ENCODE measurements around the gene SLC27A5. TPM values are rescaled to one million over a fixed set of nuclear protein-coding genes. Genes with fewer than 3 reads are reported as not detected.

SLC27A5 gene
- total RNA-seq, 1 experiment from 2014 or later: 8.4 TPM

GRCh38 chr19:58483776-58484175 lies 28.0 kb downstream of the SLC27A5 start:
- TF ChIP-seq EZH2 (IDR thresholded peaks at IDR 0.05; ENCODE audit: low read depth): no peak
- TF ChIP-seq CTCF (conservative IDR thresholded peaks at IDR 0.05): no peak
- no TSS peak for BruUV-seq (replicated peaks)
- no peak overlapping the region for H2AFZ ChIP-seq
- no peak for DNase-seq
- no peaks in the 10 kb centered on the region for H3K27me3 ChIP-seq (ENCODE audit: insufficient read depth, low read depth)
- no peaks in the 10 kb centered on the region for H3K36me3 ChIP-seq (ENCODE audit: low read depth)
- ChIA-PET CTCF (no interaction called here), POLR2A (ENCODE audit: unreplicated experiment) (no interaction called here)
- no peaks in the 10 kb centered on the region for H4K20me1 ChIP-seq (ENCODE audit: insufficient read depth)
- no peaks in the 10 kb centered on the region for H3K9me2 ChIP-seq (ENCODE audit: insufficient read depth)
- H3K4me3 ChIP-seq: no peak overlapping the region
- no peaks in the 10 kb centered on the region for H3F3A ChIP-seq (ENCODE audit: insufficient read depth, low read depth)
- no peaks in the 10 kb centered on the region for H3K79me2 ChIP-seq (ENCODE audit: low read depth)
- no peaks in the 10 kb centered on the region for H3K9me3 ChIP-seq (ENCODE audit: insufficient read depth, low read depth)
- no peak overlapping the region for H3K4me2 ChIP-seq
- intact Hi-C loops (cut with micrococcal nuclease; ENCODE audit: unreplicated experiment): no loop called here
- H3K27ac ChIP-seq: no peak overlapping the region
- H3K4me1 ChIP-seq (replicated peaks; ENCODE audit: insufficient read depth): peaks cover 5% of the 10 kb centered on the region; the same call in 1 of the 2 replicates

GRCh38 chr19:58482372-58482771 lies 29.4 kb downstream of the SLC27A5 start:
- H3K79me2 ChIP-seq (ENCODE audit: low read depth): no peaks in the 10 kb centered on the region
- no peaks in the 10 kb centered on the region for H3K36me3 ChIP-seq (ENCODE audit: low read depth)
- H3F3A ChIP-seq (ENCODE audit: insufficient read depth, low read depth): no peaks in the 10 kb centered on the region
- H3K9me3 ChIP-seq (ENCODE audit: insufficient read depth, low read depth): no peaks in the 10 kb centered on the region
- ChIA-PET POLR2A (ENCODE audit: unreplicated experiment) (no interaction called here), CTCF (no interaction called here)
- H3K4me3 ChIP-seq: no peak overlapping the region
- TF ChIP-seq EZH2 (IDR thresholded peaks at IDR 0.05; ENCODE audit: low read depth): no peak
- intact Hi-C loops (cut with micrococcal nuclease; ENCODE audit: unreplicated experiment): no loop called here
- no peak overlapping the region for H3K27ac ChIP-seq
- peaks cover 5% of the 10 kb centered on the region; the same call in 1 of the 2 replicates for H3K4me1 ChIP-seq (replicated peaks; ENCODE audit: insufficient read depth)
- H2AFZ ChIP-seq: no peak overlapping the region
- no peaks in the 10 kb centered on the region for H3K9me2 ChIP-seq (ENCODE audit: insufficient read depth)
- no peak overlapping the region for H3K4me2 ChIP-seq
- no TSS peak for BruUV-seq (replicated peaks)
- H4K20me1 ChIP-seq (ENCODE audit: insufficient read depth): no peaks in the 10 kb centered on the region
- DNase-seq: no peak
- H3K27me3 ChIP-seq (ENCODE audit: insufficient read depth, low read depth): no peaks in the 10 kb centered on the region

- H3K4me3 ChIP-seq: no peak overlapping the region
- peaks cover 12% of the 10 kb centered on the region; the same call in 1 of the 2 replicates for H3K4me1 ChIP-seq (replicated peaks; ENCODE audit: insufficient read depth)
- no peaks in the 10 kb centered on the region for H3F3A ChIP-seq (ENCODE audit: insufficient read depth, low read depth)
- no peaks in the 10 kb centered on the region for H3K79me2 ChIP-seq (ENCODE audit: low read depth)
- no peaks in the 10 kb centered on the region for H4K20me1 ChIP-seq (ENCODE audit: insufficient read depth)
- TF ChIP-seq CTCF (conservative IDR thresholded peaks at IDR 0.05) (no peak), EZH2 (IDR thresholded peaks at IDR 0.05; ENCODE audit: low read depth) (no peak)
- H3K27ac ChIP-seq: no peak overlapping the region
- ChIA-PET CTCF (no interaction called here), POLR2A (ENCODE audit: unreplicated experiment) (no interaction called here)
- H3K9me2 ChIP-seq (ENCODE audit: insufficient read depth): no peaks in the 10 kb centered on the region
- no TSS peak for BruUV-seq (replicated peaks)
- no peak overlapping the region for H3K4me2 ChIP-seq
- no peaks in the 10 kb centered on the region for H3K9me3 ChIP-seq (ENCODE audit: insufficient read depth, low read depth)
- no peak for DNase-seq
- H3K27me3 ChIP-seq (ENCODE audit: insufficient read depth, low read depth): no peaks in the 10 kb centered on the region
- intact Hi-C loops (cut with micrococcal nuclease; ENCODE audit: unreplicated experiment): no loop called here
- no peaks in the 10 kb centered on the region for H3K36me3 ChIP-seq (ENCODE audit: low read depth)
- no peak overlapping the region for H2AFZ ChIP-seq
Observed at GRCh38 chr19:58480831-58481230, 31.0 kb downstream of the SLC27A5 start.

- no peak for TF ChIP-seq CTCF (conservative IDR thresholded peaks at IDR 0.05)
- no peak for TF ChIP-seq EZH2 (IDR thresholded peaks at IDR 0.05; ENCODE audit: low read depth)
- H3K27me3 ChIP-seq (ENCODE audit: insufficient read depth, low read depth): no peaks in the 10 kb centered on the region
- peaks cover 12% of the 10 kb centered on the region; the same call in 1 of the 2 replicates for H3K4me1 ChIP-seq (replicated peaks; ENCODE audit: insufficient read depth)
- no peak overlapping the region for H3K4me2 ChIP-seq
- no peaks in the 10 kb centered on the region for H3K9me2 ChIP-seq (ENCODE audit: insufficient read depth)
- H3K36me3 ChIP-seq (ENCODE audit: low read depth): no peaks in the 10 kb centered on the region
- no TSS peak for BruUV-seq (replicated peaks)
- H3K9me3 ChIP-seq (ENCODE audit: insufficient read depth, low read depth): no peaks in the 10 kb centered on the region
- POLR2A ChIA-PET (ENCODE audit: unreplicated experiment): no interaction called here
- no peaks in the 10 kb centered on the region for H4K20me1 ChIP-seq (ENCODE audit: insufficient read depth)
- no peak overlapping the region for H3K4me3 ChIP-seq
- H3K79me2 ChIP-seq (ENCODE audit: low read depth): no peaks in the 10 kb centered on the region
- intact Hi-C loops (cut with micrococcal nuclease; ENCODE audit: unreplicated experiment): no loop called here
- peaks cover 3% of the 10 kb centered on the region for H3F3A ChIP-seq (ENCODE audit: insufficient read depth, low read depth)
- H3K27ac ChIP-seq: no peak overlapping the region
- H2AFZ ChIP-seq: no peak overlapping the region
- CTCF ChIA-PET: no interaction called here
- DNase-seq: no peak
Observed at GRCh38 chr19:58480481-58480830, 31.3 kb downstream of the SLC27A5 start.

All from PC-9 (cell line).